HTR-8/SVneo (cell line): Measurements from ENCODE around the gene ERN2.

ENCODE experiments used
- DNase-seq: peaks from one replicate; pipeline ENCODE4 v3.0.0; 2011; ENCODE audit warnings: low spot score, mixed read lengths; ENCODE audit not compliant: insufficient read length
- FAIRE-seq: peaks from 2 replicates; lab custom pipeline; 2011; peaks lifted over from hg19 to GRCh38; lab: Jason Lieb, UNC

The ERN2 gene

DNA sequence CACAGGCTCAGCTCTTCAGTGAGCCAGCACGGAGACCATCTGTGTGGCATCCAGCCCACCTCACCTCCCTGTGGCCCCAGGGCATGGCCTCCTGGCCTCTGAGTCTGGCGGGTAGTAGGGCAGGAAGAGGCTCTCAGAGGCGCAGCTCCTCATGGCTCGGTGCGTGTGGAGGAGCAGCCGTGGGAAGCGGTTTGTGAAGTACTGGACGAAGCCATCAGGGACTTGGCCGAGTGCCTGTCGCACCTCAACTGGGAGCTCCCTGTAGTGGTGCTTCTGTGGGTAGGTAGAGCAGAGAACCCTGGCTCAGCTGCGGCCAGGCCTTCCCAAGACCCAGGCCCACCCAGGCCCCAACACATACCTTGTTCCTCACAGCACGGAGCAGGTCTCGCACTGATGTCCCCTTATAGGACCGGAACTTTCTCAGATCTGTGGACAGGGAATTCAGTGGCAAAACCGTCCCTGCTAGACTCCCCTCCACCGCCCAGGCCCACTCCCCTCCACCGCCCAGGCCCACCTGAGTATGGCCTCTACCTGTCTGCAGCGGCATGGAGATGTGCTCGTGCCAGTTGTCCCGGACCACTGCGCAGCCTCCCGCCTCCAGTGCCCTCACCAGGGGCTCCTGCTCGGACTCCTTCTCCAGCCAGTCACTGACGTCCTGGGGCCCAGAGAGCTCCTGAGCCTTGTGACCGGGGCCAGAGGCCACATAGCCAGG lies 22.1 kb downstream of the ERN2 start:
- no peak for DNase-seq
- FAIRE-seq: no peak

DNA sequence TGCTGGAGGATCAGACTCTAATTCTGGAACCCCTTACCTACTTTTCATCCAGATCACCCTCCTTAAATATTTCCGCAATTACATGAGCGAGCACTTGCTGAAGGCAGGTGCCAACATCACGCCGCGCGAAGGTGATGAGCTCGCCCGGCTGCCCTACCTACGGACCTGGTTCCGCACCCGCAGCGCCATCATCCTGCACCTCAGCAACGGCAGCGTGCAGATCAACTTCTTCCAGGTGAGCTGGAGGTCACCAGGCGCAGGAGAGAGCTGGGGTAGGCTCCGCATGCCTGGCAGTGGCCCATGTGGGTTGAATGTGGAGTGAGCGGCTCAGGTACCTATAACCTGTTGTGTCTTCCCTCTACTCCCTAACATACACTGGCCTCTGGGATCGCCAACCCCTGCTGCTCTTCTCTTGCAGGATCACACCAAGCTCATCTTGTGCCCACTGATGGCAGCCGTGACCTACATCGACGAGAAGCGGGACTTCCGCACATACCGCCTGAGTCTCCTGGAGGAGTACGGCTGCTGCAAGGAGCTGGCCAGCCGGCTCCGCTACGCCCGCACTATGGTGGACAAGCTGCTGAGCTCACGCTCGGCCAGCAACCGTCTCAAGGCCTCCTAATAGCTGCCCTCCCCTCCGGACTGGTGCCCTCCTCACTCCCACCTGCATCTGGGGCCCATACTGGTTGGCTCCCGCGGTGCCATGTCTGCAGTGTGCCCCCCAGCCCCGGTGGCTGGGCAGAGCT lies 23.4 kb downstream of the ERN2 start:
- DNase-seq (no peak), FAIRE-seq (no peak)

DNA sequence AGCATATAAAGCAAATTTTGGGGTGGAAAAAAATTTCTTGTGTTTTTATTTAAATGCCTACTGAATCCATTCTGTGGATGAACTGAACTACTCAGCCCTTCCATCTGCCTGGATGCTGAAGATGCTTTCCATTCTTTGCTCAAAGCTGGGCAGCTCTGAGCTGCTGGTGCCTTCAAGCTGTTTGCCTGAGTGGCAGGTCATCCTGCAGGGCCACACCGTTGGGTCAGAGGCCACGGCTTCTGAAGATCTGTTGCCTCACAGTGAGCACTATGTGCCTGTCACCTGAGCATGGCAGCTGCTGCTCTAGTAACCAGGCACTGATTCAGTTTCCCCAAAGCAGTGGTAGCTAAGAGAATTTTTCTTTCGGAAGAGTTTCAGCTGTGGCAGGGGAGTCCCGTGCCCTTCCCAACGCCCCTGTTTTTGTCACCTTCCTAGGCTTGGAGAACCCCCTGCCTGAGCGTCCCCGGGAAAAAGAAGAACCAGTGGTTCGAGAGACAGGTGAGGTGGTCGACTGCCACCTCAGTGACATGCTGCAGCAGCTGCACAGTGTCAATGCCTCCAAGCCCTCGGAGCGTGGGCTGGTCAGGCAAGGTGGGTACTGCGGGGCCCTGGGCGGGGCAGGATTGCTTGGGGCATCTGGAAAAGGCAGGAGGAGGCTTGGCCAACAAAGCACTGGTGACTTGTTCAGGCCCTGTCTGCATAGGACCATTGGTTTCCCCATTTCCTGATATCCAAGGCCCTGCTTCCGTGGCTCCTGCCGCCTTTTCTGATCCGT lies 25.8 kb downstream of the ERN2 start:
- DNase-seq (no peak), FAIRE-seq (no peak)

DNA sequence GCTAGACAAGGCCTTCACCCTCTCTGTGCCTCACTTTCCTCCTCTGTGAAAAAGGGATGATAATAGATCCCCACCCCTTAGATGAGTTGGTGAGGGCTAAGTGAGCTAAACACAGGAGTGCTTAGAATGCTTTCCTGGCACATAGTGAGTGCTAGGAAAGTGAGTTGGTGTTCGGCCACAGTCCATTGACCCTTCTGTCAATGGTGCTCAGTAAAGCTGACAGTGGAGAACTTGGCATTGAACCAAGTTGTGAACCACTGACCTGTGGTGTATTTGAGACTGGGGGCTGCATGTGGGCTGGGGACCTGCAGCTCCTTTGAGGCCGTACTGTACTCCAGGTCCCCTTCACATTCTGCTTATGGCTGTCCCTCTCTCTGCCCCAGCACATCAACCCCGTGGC lies 29.5 kb downstream of the ERN2 start:
- no peak for DNase-seq
- no peak for FAIRE-seq

DNA sequence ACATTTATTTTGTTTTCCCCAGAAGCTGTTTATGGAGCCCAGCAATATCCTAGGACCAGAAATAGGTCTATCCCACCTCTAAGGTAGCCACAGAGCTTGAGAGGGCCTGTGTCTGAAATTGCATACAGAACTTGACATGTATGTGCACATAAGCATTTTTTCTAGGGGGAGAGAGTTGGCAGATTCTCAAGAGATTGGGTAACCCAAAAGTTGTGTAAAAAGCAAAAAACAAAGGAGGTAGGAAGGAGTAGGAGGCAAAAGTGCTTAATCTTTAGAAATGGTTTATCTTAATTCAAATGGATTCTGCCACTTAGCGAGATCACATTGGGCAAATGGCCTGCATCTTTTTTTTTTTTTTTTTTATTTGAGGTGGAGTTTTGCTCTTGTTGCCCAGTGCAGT lies 30.8 kb downstream of the ERN2 start:
- FAIRE-seq: no peak

DNA sequence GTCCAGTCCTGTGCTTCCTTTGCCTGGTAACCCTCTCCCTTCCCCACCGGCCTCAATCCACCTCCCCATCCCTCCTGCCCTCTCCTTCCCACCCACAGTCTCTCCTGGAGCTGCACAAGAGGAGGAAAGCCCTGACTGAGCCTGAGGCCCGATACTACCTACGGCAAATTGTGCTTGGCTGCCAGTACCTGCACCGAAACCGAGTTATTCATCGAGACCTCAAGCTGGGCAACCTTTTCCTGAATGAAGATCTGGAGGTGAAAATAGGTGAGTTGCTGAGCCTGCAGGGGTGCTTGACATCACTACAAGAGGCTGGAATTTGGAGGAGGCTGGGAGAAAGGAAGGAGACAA lies 33.1 kb downstream of the ERN2 start:
- DNase-seq (no peak), FAIRE-seq (no peak)

More for the DNA sequence above, 30.8 kb downstream of the ERN2 start:
- DNase-seq: no peak

DNA sequence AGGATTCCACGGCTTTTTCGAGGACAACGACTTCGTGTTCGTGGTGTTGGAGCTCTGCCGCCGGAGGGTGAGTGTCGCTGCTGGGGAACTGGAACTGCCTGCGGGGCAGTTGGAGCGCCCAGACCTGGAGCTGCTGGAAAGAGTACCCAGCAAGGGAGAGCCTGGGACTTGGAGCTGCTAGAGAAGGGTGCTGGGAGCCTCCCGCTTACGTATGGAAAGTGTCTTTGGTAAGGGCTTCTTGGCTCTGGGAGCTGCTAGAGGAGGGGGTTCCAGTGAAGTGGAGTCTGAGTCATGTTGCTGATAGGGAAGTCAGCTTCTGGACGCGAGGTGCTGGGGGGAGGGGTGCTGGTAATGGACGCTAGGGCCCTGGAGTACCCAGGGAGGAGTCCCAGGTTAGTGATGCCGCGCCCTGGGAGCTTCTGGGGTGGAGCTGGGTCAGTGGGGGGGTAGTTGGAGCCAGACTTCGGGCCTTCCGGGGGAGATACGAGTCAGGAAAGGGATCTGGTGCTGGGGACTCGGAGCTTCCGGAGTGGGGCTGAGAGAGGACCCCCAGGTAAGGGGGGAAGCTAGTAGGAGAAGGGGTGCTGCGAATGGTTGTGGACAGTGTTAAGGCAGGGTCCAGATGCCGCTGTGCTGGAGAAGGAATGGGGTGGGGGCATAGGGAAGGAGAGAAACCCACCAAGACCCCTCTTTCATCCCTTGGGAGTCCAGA lies 33.6 kb downstream of the ERN2 start:
- DNase-seq: peak; percentile 50
- no peak for FAIRE-seq

DNA sequence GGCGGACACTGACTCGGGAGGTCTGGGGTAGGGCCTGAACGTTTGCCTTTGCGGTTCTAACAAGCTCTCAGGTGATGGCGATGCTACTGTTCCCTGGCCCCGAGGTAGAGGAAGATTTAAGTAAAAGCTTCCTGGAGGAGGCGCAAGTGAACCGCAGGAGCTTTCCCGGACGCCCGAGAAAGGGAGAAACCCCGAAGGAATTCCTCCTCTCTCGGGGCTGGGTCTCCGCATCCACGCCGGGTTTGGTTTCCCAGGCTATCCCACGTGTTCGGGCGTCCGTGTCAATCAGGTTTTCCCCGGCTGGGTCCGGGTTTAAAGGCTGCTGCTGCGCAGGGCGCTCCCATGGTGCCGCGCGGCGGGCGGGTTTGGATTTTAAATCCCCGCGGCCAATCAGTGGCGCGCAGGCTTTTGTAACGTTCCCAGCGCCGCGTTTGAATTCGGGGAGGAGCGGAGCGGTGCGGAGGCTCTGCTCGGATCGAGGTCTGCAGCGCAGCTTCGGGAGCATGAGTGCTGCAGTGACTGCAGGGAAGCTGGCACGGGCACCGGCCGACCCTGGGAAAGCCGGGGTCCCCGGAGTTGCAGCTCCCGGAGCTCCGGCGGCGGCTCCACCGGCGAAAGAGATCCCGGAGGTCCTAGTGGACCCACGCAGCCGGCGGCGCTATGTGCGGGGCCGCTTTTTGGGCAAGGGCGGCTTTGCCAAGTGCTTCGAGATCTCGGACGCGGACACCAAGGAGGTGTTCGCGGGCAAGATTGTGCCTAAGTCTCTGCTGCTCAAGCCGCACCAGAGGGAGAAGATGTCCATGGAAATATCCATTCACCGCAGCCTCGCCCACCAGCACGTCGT lies 34.4 kb downstream of the ERN2 start, which contains the start of gene PLK1:
TSS of gene PLK1 (plus strand) at position 460 of the 844 bp plus-strand sequence. CDS start at position 504, 44 bp downstream.
- no peak for FAIRE-seq
- peak; percentile 86 for DNase-seq

- FAIRE-seq: no peak
- no peak for DNase-seq
Observed at GRCh38 chr16:23676924-23677480, 36.0 kb downstream of the ERN2 start.

DNA sequence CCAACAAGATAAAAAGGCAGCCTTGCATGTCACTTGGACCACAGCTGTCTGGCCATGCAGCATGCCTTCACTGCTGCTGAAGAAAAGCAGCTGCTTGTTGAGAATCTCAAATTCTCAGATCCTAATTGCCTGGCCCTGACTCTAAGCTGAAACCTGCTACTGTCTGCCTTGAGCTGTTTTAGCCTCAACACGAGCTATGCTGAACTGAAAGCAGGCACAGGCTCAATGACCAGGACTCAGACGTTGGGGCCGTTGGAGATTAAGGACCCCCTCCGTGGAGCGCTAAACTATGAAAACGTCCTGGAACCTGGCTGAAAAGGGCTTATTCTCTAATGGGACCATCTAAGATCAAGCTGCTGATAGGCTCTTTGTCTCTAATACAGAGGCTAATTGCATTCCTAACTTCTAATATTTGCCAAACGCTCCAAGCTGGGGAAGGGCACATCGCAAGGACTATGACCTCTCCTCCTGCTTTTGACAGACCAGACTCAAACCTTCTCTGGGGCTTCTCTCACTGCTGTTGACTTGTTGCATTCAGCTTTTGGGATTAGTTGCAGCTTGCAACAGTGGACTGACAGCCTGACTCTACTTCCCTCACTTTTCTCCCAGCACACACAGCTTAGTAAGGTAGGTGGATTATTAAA lies 38.9 kb downstream of the ERN2 start:
- FAIRE-seq (no peak), DNase-seq (no peak)

DNA sequence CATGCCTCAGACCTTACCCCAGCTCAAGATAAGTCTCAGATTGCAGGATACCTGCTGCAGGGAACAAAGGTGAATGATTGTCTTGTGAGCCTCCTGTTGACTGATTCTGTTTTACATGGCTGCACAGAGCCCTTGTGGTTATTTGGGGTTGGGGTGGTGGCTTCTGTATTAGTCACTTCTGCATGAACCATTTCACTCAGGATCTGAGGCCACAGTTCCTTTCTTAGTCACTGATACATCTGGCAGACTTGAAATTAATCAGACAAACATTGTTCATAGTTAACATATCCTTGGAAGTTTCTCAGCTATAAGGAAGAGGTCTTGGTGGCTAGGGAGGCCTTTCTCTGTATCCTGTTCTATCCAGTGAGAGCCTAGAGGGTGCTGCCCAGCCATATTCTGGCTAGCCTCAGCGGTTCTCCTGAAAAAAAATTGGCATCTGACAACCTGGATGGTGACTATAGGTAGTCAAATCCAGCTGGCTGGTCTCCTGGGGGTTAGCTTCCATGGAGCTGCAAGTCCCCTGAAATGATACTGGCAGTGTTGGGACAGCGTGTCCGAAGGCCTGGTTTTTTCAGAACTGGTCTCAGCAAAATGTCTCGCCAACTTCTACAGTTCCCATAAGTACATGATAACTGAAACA lies 42.8 kb downstream of the ERN2 start:
- FAIRE-seq: no peak
- DNase-seq: no peak

DNA sequence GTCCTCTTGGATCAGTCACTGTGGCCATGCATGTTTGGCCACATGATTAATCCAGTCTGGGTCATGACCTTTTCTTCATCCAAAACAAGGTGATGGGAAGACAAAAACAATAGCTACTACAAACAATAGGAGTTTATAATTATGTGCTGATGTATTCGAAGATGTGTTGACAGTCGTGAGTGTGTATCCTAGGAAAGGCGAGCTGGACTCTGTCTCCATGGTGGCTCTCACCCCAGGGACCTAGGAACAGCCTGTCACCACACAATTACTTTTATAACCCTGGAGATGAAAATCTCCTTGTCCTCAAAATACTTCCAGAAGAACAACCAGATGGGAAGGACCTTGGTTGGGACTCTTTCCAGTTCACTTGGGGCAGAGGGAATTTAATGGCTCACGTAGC lies 44.1 kb downstream of the ERN2 start:
- DNase-seq (no peak), FAIRE-seq (no peak)

GRCh38 chr16:23668225-23668624 lies 44.8 kb downstream of the ERN2 start:
- DNase-seq (no peak), FAIRE-seq (no peak)

DNA sequence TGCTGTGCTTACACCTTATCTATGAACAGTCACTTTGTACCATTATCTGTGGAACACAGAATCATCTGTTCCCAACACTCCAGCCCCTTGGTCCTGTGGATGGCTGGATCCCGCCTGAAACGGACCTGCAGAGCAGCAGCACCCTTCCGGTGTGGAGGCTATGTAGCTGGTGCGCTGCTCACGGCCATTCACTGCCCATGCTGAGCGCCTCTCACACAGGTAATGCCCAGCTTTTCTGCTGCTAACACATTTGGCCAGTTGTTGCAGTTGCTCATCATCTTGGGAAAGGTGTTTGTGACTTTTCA lies 45.7 kb downstream of the ERN2 start:
- DNase-seq: no peak
- no peak for FAIRE-seq

GRCh38 chr16:23666571-23667354 lies 46.3 kb downstream of the ERN2 start:
- no peak for FAIRE-seq
- DNase-seq: no peak

DNA sequence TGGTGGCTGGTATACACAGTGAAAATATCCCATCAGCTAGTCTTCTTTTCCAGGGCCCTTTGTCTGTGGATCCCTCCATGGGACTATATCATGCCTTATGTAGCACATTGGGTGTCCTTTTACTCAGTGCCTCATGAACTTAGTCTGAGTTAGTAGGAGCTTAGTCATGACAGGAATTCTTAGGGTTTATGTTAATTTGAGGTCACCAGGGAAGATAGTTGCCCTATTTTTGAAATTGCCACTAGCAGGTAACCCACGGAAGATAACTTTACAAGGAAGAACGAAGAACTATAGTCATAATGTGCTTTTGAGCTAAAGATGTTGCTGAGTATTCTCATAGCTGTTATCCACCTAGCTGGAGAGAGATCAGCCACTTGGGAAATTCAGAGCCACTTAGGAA lies 49.1 kb downstream of the ERN2 start:
- no peak for FAIRE-seq
- DNase-seq: no peak

- FAIRE-seq: no peak
- DNase-seq: no peak
Observed at GRCh38 chr16:23651943-23652468, 61.0 kb downstream of the ERN2 start.
